Kidney capillary endothelial cell (primary cell): Measurements from ENCODE around the gene PNPT1.
A peak's percentile ranks its signal among the peaks of the same experiment; 100 is the strongest.

ENCODE experiments used
- DNase-seq: peaks from one replicate; pipeline ENCODE4 v3.0.0-alpha.2; 2018; ENCODE audit warnings: low spot score

Gene PNPT1

GRCh38 chr2:55668956-55669355 lies 24.7 kb downstream of the PNPT1 start:
- DNase-seq = no peak

GRCh38 chr2:55653255-55653654 lies 40.4 kb downstream of the PNPT1 start:
- DNase-seq = no peak

GRCh38 chr2:55649211-55649610 lies 44.4 kb downstream of the PNPT1 start:
- no peak for DNase-seq

- no peak for DNase-seq
Measured at GRCh38 chr2:55636831-55637230, 56.8 kb downstream of the PNPT1 start.

GRCh38 chr2:55628931-55629330 lies 64.7 kb downstream of the PNPT1 start:
- no peak for DNase-seq

GRCh38 chr2:55627915-55628314 lies 65.7 kb downstream of the PNPT1 start:
- DNase-seq = no peak

GRCh38 chr2:55621802-55622201 lies 71.8 kb downstream of the PNPT1 start:
- no peak for DNase-seq

GRCh38 chr2:55620123-55620779 lies 73.4 kb downstream of the PNPT1 start:
- no peak for DNase-seq

GRCh38 chr2:55618275-55619055 lies 75.2 kb downstream of the PNPT1 start:
- peak; percentile 33 for DNase-seq

GRCh38 chr2:55618025-55618274 lies 75.7 kb downstream of the PNPT1 start:
- peak; percentile 28 for DNase-seq

- DNase-seq = peak; percentile 99
Measured at GRCh38 chr2:55617175-55618024, 76.2 kb downstream of the PNPT1 start, which contains the start of gene PPP4R3B. PPP4R3B (minus strand) TSS chr2:55617622; CDS start chr2:55617285, 337 bp downstream.

- peak; percentile 17 for DNase-seq
Measured at GRCh38 chr2:55616551-55617174, 77.0 kb downstream of the PNPT1 start.

- DNase-seq = no peak
Measured at GRCh38 chr2:55611997-55612396, 81.6 kb downstream of the PNPT1 start.

GRCh38 chr2:55610954-55611743 lies 82.5 kb downstream of the PNPT1 start:
- DNase-seq = no peak

GRCh38 chr2:55609938-55610578 lies 83.6 kb downstream of the PNPT1 start:
- no peak for DNase-seq

GRCh38 chr2:55609193-55609794 lies 84.3 kb downstream of the PNPT1 start:
- no peak for DNase-seq

- DNase-seq = no peak
Measured at GRCh38 chr2:55607717-55608116, 85.9 kb downstream of the PNPT1 start.

- DNase-seq = no peak
Measured at GRCh38 chr2:55604027-55604565, 89.5 kb downstream of the PNPT1 start.

- DNase-seq = no peak
Measured at GRCh38 chr2:55601849-55602248, 91.8 kb downstream of the PNPT1 start.

- no peak for DNase-seq
Measured at GRCh38 chr2:55598056-55598795, 95.4 kb downstream of the PNPT1 start.
